Activated CD8-positive, alpha-beta memory T cell treated with anti-CD3 and anti-CD28 coated beads, Interleukin-2, amount 50 U/mL, for 24 hours (primary cell): Measurements from ENCODE around the gene FBN3.
"Not testable (repeated sequence)": the region's sequence is repeated elsewhere in the genome, so short reads cannot be mapped to it uniquely, and the experiment has no call there.

Experiments
- DNase-seq: peaks from one replicate; pipeline ENCODE4 v3.0.0-alpha.2; 2020; ENCODE audit errors: extremely low read depth

The FBN3 gene

GRCh38 chr19:8056533-8056932 is 92.9 kb downstream of the FBN3 start:
- DNase-seq, result no peak

- DNase-seq, result no peak
Observed at GRCh38 chr19:8054169-8054568, 95.2 kb downstream of the FBN3 start.

- no peak for DNase-seq
Observed at GRCh38 chr19:8052464-8052859, 96.9 kb downstream of the FBN3 start, which contains the start of gene CCL25. CCL25 (plus strand) TSS chr19:8052760; CDS start chr19:8053050, 290 bp downstream.

- peak; percentile 83 for DNase-seq
Observed at GRCh38 chr19:8050274-8051096, 98.9 kb downstream of the FBN3 start.

- DNase-seq, result no peak
Observed at GRCh38 chr19:8046569-8047165, 102.7 kb downstream of the FBN3 start.

- DNase-seq, result no peak
Observed at GRCh38 chr19:8045872-8046568, 103.4 kb downstream of the FBN3 start.

GRCh38 chr19:8044018-8044417 is 105.4 kb downstream of the FBN3 start:
- no peak for DNase-seq

GRCh38 chr19:8042900-8043299 is 106.5 kb downstream of the FBN3 start:
- DNase-seq, result no peak

GRCh38 chr19:8041531-8041931 is 107.9 kb downstream of the FBN3 start:
- DNase-seq, result no peak

- no peak for DNase-seq
Observed at GRCh38 chr19:8039231-8039630, 110.2 kb downstream of the FBN3 start.

- DNase-seq, result no peak
Observed at GRCh38 chr19:8038815-8039214, 110.6 kb downstream of the FBN3 start.

- DNase-seq, result no peak
Observed at GRCh38 chr19:8036434-8037099, 112.8 kb downstream of the FBN3 start.

- DNase-seq, result no peak
Observed at GRCh38 chr19:8034178-8034525, 115.2 kb downstream of the FBN3 start.

- not testable (repeated sequence) for DNase-seq
Observed at GRCh38 chr19:8033287-8034177, 115.9 kb downstream of the FBN3 start.

- DNase-seq, result no peak
Observed at GRCh38 chr19:8030960-8031359, 118.4 kb downstream of the FBN3 start.

- DNase-seq, result no peak
Observed at GRCh38 chr19:8028951-8029491, 120.4 kb downstream of the FBN3 start.

- no peak for DNase-seq
Observed at GRCh38 chr19:8025316-8025715, 124.1 kb downstream of the FBN3 start.

- not testable (repeated sequence) for DNase-seq
Observed at GRCh38 chr19:8024256-8024655, 125.1 kb downstream of the FBN3 start.

- no peak for DNase-seq
Observed at GRCh38 chr19:8023371-8023770, 126.0 kb downstream of the FBN3 start.

GRCh38 chr19:8022275-8022674 is 127.1 kb downstream of the FBN3 start:
- DNase-seq, result no peak

- no peak for DNase-seq
Observed at GRCh38 chr19:8021374-8021773, 128.0 kb downstream of the FBN3 start.
